ENCODE data around the gene MTHFD2L. TPM values are rescaled to one million over a fixed set of nuclear protein-coding genes. Genes with fewer than 3 reads are reported as not detected.

MTHFD2L gene
- total RNA-seq, 2 experiments from 2014 or later: 8.2 to 8.3 TPM

DNA sequence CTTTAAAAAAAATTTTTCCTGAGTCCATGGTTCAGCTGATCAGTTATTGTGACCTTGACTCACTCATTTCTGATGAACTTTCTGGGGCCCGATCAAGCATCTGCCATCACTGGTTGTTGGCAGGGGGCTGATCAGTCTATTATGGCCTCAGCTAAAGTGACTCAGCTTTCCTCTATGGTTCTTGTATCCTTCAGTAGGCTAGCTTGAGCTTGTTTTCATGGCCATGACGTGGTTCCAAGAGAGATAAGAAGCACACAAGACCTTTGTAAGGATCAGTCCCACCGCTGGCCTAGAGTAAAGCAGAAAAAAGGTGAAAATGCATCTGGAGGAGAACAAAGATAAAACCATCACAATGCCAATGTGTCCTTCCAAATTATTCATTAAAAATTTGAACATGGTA lies 120.6 kb downstream of the MTHFD2L start:
- no peak overlapping the region for H3K27ac Mint-ChIP-seq
- H3K4me3 Mint-ChIP-seq: no peak overlapping the region
- H3K9me3 Mint-ChIP-seq: no peaks in the 10 kb centered on the region
- no peaks in the 10 kb centered on the region for H3K27me3 Mint-ChIP-seq
- H3K36me3 Mint-ChIP-seq: peaks cover 3% of the 10 kb centered on the region
- no peaks in the 10 kb centered on the region for H3K4me1 Mint-ChIP-seq
- no peak for DNase-seq

DNA sequence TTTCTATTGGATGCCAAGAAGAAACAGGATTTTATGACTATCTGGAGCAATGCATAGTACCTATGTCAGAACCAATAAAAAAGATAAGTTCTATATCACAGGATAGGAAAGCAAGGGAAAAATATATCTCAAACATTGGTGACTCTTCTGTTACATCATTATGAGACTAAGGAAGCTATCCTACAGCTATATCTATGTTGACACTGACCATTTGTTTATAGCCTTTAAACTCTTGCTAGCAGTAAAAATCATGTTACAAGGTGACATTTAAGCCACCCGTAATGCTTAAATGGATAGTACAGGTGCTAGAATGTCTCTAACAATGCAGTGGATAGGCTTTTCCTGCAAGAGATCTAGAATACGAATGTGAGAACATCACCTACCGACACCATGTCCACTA lies 121.8 kb downstream of the MTHFD2L start:
- peaks cover 6% of the 10 kb centered on the region for H3K36me3 Mint-ChIP-seq
- H3K27me3 Mint-ChIP-seq: no peaks in the 10 kb centered on the region
- H3K4me3 Mint-ChIP-seq: no peak overlapping the region
- no peak for DNase-seq
- no peak overlapping the region for H3K27ac Mint-ChIP-seq
- H3K4me1 Mint-ChIP-seq: no peaks in the 10 kb centered on the region
- no peaks in the 10 kb centered on the region for H3K9me3 Mint-ChIP-seq

- H3K27me3 Mint-ChIP-seq: no peaks in the 10 kb centered on the region
- H3K36me3 Mint-ChIP-seq: peaks cover 6% of the 10 kb centered on the region
- no peak overlapping the region for H3K4me3 Mint-ChIP-seq
- H3K4me1 Mint-ChIP-seq: no peaks in the 10 kb centered on the region
- DNase-seq: no peak
- no peaks in the 10 kb centered on the region for H3K9me3 Mint-ChIP-seq
- no peak overlapping the region for H3K27ac Mint-ChIP-seq
Observed at GRCh38 chr4:74282926-74283325, 125.0 kb downstream of the MTHFD2L start.

DNA sequence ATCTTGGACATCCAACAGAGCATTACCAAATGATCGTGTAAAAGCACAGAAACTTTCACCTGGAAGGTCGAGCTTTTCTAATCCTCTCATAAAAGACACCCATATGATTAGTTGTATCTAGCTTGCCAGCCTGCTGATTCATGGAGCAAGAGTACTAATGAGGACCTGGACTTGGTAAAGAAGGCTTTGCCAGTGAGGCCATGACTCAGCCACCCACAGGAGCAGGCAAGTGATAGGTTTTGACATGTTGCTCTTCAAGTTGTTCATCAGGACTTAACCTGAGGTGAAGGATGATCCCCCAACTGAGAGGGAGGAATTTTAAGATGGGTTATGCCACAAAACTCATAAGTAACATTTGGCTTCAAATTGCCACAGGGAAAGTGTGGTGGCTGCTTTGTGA lies 125.7 kb downstream of the MTHFD2L start:
- H3K4me1 Mint-ChIP-seq: no peaks in the 10 kb centered on the region
- H3K4me3 Mint-ChIP-seq: no peak overlapping the region
- H3K27ac Mint-ChIP-seq: no peak overlapping the region
- no peaks in the 10 kb centered on the region for H3K27me3 Mint-ChIP-seq
- DNase-seq: no peak
- no peaks in the 10 kb centered on the region for H3K9me3 Mint-ChIP-seq
- H3K36me3 Mint-ChIP-seq: peaks cover 6% of the 10 kb centered on the region

DNA sequence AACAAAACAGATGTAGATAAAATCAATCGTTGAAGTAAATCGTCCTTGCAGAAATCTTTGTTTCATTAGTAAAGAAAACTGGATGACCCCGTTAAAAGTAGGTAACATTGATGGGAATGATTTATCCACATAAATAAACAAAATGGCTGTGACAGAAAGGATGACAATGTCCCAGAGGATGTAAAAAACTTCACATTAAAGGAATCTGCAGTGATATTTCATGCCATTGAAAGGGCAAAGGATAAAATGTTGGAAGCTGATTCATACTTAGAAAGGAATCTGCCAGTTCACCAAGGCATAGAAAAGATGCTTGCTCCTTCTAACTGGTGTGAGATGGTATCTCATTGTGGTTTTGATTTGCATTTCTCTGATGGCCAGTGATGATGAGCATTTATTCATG lies 126.1 kb downstream of the MTHFD2L start:
- Mint-ChIP-seq H3K36me3 (peaks cover 6% of the 10 kb centered on the region), H3K27me3 (no peaks in the 10 kb centered on the region), H3K4me3 (no peak overlapping the region), H3K27ac (no peak overlapping the region), H3K4me1 (no peaks in the 10 kb centered on the region), H3K9me3 (no peaks in the 10 kb centered on the region)
- no peak for DNase-seq

GRCh38 chr4:74287164-74287563 lies 129.2 kb downstream of the MTHFD2L start:
- Mint-ChIP-seq H3K27ac (no peak overlapping the region), H3K4me3 (no peak overlapping the region), H3K9me3 (no peaks in the 10 kb centered on the region), H3K4me1 (no peaks in the 10 kb centered on the region), H3K27me3 (no peaks in the 10 kb centered on the region), H3K36me3 (peaks cover 7% of the 10 kb centered on the region)
- no peak for DNase-seq

DNA sequence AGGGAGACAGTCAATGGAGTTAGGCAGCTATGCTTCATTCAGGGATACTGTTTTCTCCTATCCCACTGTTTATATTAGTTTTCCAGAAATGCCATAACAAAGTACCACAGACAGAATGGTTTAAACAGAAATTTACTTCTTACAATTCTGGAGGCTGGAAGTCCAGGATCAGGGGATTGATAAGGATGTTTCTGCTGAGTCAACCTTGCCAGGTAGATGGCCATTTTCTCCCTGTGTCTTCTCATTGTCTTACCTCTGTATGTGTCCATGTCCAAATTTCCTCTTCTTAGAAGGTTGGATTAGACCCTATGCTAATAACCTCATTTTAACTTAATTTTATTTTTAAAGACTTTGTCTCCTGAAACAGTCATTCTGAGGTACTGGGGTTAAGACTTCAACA lies 129.9 kb downstream of the MTHFD2L start:
- no peaks in the 10 kb centered on the region for H3K27me3 Mint-ChIP-seq

DNA sequence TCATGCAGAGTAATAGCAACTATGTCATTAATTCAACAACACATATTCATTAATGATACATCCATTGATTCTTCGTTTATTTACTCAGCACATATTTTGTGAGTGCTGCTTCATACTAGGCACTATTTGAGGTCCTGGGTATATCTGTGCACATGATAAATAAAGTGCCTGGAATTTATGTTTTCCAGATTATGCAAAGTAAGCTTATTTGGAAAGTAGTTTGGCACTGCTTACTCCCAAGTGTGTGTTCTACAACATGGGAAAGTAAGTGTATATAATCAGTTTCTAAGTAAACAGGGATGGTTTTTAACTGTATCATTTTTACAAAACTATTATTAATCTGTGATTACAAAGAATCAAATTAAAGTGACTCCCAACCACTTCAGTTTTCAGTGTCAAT lies 133.6 kb downstream of the MTHFD2L start:
- Mint-ChIP-seq H3K36me3 (peaks cover 6% of the 10 kb centered on the region), H3K9me3 (no peaks in the 10 kb centered on the region), H3K27ac (no peak overlapping the region), H3K4me3 (no peak overlapping the region), H3K27me3 (no peaks in the 10 kb centered on the region), H3K4me1 (no peaks in the 10 kb centered on the region)
- DNase-seq: no peak

More for the DNA sequence above, 129.9 kb downstream of the MTHFD2L start:
- H3K36me3 Mint-ChIP-seq: peaks cover 6% of the 10 kb centered on the region
- DNase-seq: no peak
- no peaks in the 10 kb centered on the region for H3K9me3 Mint-ChIP-seq
- H3K4me1 Mint-ChIP-seq: no peaks in the 10 kb centered on the region
- no peak overlapping the region for H3K4me3 Mint-ChIP-seq
- H3K27ac Mint-ChIP-seq: no peak overlapping the region

DNA sequence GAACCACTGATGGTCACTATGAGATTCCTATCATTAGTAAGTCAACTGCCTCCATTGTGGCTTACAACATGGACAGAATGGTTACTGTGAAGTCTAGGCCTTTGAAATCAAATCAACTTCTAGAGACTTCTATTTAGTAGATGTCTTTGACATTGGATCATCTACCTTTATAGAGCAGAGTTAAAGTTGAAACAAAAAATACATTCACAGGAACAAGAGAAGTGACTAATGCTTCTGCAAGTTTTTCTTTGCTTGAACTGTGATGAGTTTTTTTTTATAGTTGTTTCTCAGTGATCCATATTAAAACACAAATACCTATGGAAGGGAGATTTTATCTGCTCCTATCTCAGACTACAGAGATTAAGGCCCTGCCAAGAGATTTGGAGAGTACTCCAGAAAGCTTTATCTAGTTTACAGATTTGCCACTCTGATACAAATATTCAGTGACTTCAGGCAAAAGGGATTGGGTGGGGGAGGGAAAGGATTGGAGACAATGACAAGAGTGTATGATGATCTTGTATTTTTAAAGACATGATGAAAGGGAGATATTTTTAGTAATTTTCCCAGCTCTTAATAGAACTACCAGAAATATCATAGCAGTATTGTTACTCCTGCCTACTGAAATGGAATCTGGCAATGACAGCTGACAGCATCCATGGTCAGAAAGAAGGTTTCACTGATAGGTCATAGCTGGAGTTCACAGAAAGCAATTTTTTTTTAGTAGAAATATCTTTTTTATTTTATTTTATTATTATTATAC lies 134.4 kb downstream of the MTHFD2L start:
- H3K9me3 Mint-ChIP-seq: no peaks in the 10 kb centered on the region
- H3K4me1 Mint-ChIP-seq: no peaks in the 10 kb centered on the region
- no peak overlapping the region for H3K27ac Mint-ChIP-seq
- no peak for DNase-seq
- peaks cover 6% of the 10 kb centered on the region for H3K36me3 Mint-ChIP-seq
- no peaks in the 10 kb centered on the region for H3K27me3 Mint-ChIP-seq
- H3K4me3 Mint-ChIP-seq: no peak overlapping the region

DNA sequence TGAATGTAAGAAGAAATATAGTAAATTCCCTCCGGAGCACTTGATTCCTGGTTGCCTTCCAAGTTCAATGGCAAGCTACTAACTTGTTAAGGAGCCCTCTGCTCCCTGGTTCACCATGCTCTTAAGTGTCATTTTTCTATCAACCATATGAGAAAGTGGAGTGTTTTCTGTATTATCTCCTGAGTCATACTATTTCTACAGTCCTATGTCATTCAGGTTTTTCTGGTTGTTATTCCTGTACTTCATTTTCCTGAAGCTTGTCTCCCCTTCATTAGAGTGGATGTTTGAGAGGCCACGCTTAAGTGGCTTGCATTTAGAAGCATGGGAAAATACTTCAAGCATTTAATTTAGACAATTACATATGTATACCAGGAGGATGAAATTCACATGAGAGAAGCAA lies 135.6 kb downstream of the MTHFD2L start:
- no peak overlapping the region for H3K4me3 Mint-ChIP-seq
- no peak for DNase-seq
- H3K27ac Mint-ChIP-seq: no peak overlapping the region
- no peaks in the 10 kb centered on the region for H3K4me1 Mint-ChIP-seq
- H3K9me3 Mint-ChIP-seq: no peaks in the 10 kb centered on the region
- H3K36me3 Mint-ChIP-seq: peaks cover 6% of the 10 kb centered on the region
- no peaks in the 10 kb centered on the region for H3K27me3 Mint-ChIP-seq

GRCh38 chr4:74294681-74295080 lies 136.8 kb downstream of the MTHFD2L start:
- peaks cover 6% of the 10 kb centered on the region for H3K36me3 Mint-ChIP-seq
- no peaks in the 10 kb centered on the region for H3K27me3 Mint-ChIP-seq
- H3K4me1 Mint-ChIP-seq: no peaks in the 10 kb centered on the region
- no peak overlapping the region for H3K27ac Mint-ChIP-seq
- no peak for DNase-seq
- no peaks in the 10 kb centered on the region for H3K9me3 Mint-ChIP-seq
- no peak overlapping the region for H3K4me3 Mint-ChIP-seq

DNA sequence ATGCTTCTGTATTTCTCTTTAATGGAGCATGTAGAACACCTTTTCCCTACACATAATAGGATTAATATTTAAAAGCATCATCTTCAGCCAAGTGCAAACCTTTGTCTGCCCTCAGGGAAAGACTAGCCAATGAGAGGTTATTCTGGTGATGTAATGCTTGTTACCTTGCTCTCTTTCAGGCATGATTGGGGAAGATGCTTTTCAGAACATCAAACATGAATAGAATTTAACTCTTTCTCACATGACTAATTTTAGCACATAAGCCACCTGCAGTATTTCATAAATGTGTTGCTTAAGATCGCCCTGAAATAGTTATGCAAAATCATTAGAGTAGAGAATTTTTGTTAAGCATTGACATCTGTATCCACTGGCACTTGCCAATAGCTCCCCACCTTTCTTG lies 139.6 kb downstream of the MTHFD2L start:
- peaks cover 3% of the 10 kb centered on the region for H3K36me3 Mint-ChIP-seq
- no peaks in the 10 kb centered on the region for H3K4me1 Mint-ChIP-seq

GRCh38 chr4:74304095-74304625 lies 146.2 kb downstream of the MTHFD2L start:
- Mint-ChIP-seq H3K9me3 (no peaks in the 10 kb centered on the region), H3K4me1 (peaks cover 7% of the 10 kb centered on the region), H3K27ac (no peak overlapping the region), H3K27me3 (no peaks in the 10 kb centered on the region), H3K36me3 (no peaks in the 10 kb centered on the region), H3K4me3 (no peak overlapping the region)
- no peak for DNase-seq

More for the DNA sequence above, 139.6 kb downstream of the MTHFD2L start:
- Mint-ChIP-seq H3K27ac (no peak overlapping the region), H3K27me3 (no peaks in the 10 kb centered on the region), H3K9me3 (no peaks in the 10 kb centered on the region), H3K4me3 (no peak overlapping the region)
- no peak for DNase-seq

DNA sequence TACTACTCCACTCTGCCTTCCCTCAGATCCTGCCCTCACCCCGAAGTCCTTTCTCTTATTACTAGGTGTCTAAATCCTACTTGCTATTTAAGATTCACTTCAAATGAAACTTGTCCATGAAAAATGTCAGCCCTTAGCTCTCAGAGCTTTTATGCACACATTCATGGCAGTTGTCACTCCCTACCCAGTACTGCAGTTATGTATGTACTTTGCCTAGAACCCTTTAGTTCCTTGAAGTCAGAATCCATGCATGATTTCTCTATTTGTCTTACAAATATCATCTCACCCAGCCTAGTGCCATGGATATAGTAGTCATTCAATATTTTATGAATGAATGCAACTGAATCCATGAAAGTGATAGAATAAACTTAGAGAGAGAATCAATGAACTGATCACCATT lies 147.1 kb downstream of the MTHFD2L start:
- Mint-ChIP-seq H3K36me3 (no peaks in the 10 kb centered on the region), H3K4me3 (no peak overlapping the region), H3K4me1 (peaks cover 7% of the 10 kb centered on the region), H3K27ac (no peak overlapping the region), H3K9me3 (no peaks in the 10 kb centered on the region), H3K27me3 (no peaks in the 10 kb centered on the region)
- no peak for DNase-seq

- H3K27ac Mint-ChIP-seq: no peak overlapping the region
- no peak for DNase-seq
- H3K4me3 Mint-ChIP-seq: no peak overlapping the region
- H3K27me3 Mint-ChIP-seq: no peaks in the 10 kb centered on the region
- no peaks in the 10 kb centered on the region for H3K9me3 Mint-ChIP-seq
- H3K4me1 Mint-ChIP-seq: peaks cover 7% of the 10 kb centered on the region
- no peaks in the 10 kb centered on the region for H3K36me3 Mint-ChIP-seq
Observed at GRCh38 chr4:74307170-74307569, 149.3 kb downstream of the MTHFD2L start.

DNA sequence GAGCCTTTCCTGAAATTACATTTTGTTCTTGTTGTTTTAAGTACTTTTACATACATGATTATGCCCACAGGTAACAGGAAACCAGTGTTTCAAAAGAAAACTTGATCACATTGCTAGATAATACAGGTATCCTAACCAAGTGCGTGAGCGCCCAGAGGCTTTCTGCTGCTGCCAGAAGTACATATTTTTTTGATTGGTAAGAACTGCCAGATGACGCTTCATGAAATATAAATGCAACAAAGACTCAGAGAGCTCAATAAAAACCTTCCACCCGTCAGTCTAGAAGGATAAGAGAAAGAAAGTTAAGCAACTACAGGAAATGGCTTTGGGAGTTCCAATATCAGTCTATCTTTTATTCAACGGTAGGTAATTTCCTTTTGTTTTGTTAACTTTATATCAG lies 150.3 kb downstream of the MTHFD2L start, which contains the start of gene EPGN:
Gene EPGN (plus strand): TSS at position 256 of the 400 bp plus-strand sequence. CDS start 64 bp downstream, at position 320.
- peak within 1 kb of the TSS; percentile 30 for H3K4me3 Mint-ChIP-seq
- H3K9me3 Mint-ChIP-seq: no peaks in the 10 kb centered on the region
- no peaks in the 10 kb centered on the region for H3K36me3 Mint-ChIP-seq
- H3K4me1 Mint-ChIP-seq: peaks cover 7% of the 10 kb centered on the region
- no peak within 1 kb of the TSS for H3K27ac Mint-ChIP-seq
- DNase-seq: no peak
- no peaks in the 10 kb centered on the region for H3K27me3 Mint-ChIP-seq

All from activated naive CD8-positive, alpha-beta T cell treated with anti-CD3 and anti-CD28 coated beads for 36 hours (primary cell).